Pancreas (tissue), 10 donors: ENCODE data around the gene CMC1. TPM values are rescaled to one million over a fixed set of nuclear protein-coding genes. Genes with fewer than 3 reads are reported as not detected.

Source experiments
- ATAC-seq, 4 donors: fragments of 200-7000 bp; cut with Tn5 transposase; one replicate each; pipeline versions ENCODE4 v1.8.0 to v1.9.1; 2020; ENCODE audit warnings: mild to moderate bottlenecking in 4 of 4, moderate library complexity in 4 of 4
- DNase-seq, 6 donors: peaks; one replicate each; pipeline ENCODE4 v3.0.0-alpha.2; 2020
- FAIRE-seq: peaks from 2 replicates; lab custom pipeline; 2012; peaks lifted over from hg19 to GRCh38; lab: Jason Lieb, UNC
- H3K27ac ChIP-seq, 4 donors: fragments of 200-600 bp; sonication (generic); 1 replicate in 3 of 4; 2 replicates in 1 of 4; pipeline versions ENCODE4 v1.5.0 to v1.8.0; 2020
- H3K27me3 ChIP-seq, 4 donors: fragments of 200-600 bp; one replicate each; pipeline ENCODE4 v1.8.0; 2021
- H3K36me3 ChIP-seq, 3 donors: fragments of 200-600 bp; sonication (generic) in 1 of 3; one replicate each; pipeline versions ENCODE4 v1.5.0 to v1.8.0; 2020 to 2021
- H3K4me1 ChIP-seq, 3 donors: fragments of 200-600 bp; one replicate each; pipeline ENCODE4 v1.8.0; 2021
- H3K4me3 ChIP-seq, 4 donors: fragments of 200-600 bp; sonication (generic) in 2 of 4; one replicate each; pipeline versions ENCODE4 v1.5.0 to v1.8.0; 2020 to 2021
- H3K9me3 ChIP-seq, 4 donors: fragments of 200-600 bp; one replicate each; pipeline ENCODE4 v1.8.0; 2021
- CTCF ChIP-seq, 4 donors: fragments of 200-600 bp; sonication (generic) in 3 of 4; IDR thresholded peaks; one replicate each; pipeline versions ENCODE4 v1.5.0 to v1.8.0; 2021; ENCODE audit warnings: antibody characterized with exemption in 4 of 4
- WGBS, 2 donors: extraction: QIAGEN DNeasy Blood & Tissue Kit; methylation state at CpG; one replicate each; pipeline ENCODE4 v1.1.7; 2013; 5-methylcytosine and 5-hydroxymethylcytosine counted together
- intact Hi-C, 3 donors: fragments of 100-400 bp; cut with DNase I; formaldehyde crosslinking; loops; one replicate each; pipeline versions ENCODE4 v1.11.1 to v1.14.2; 2022
- polyA plus RNA-seq, 2 donors: library from polyadenylated mRNA; stranded (reverse); fragments of 200-250 nt; gene quantifications; one replicate each; pipeline ENCODE4 v1.2.3, GENCODE V29; 2013
- total RNA-seq, 6 donors: library from RNA; stranded (reverse); fragmentation: NEBNext Ultra II Directional in 4 of 6; extraction: Animal tissue kit (Norgen Biotek cat#: 25700) in 4 of 6; gene quantifications; one replicate each; pipeline versions ENCODE4 v1.2.1 to v1.2.4, GENCODE V29; 2021 to 2023
- donor health status: healthy with polysubstance abuse.
- donor health status: DM: no; HTN: no; CAD: no; lungs with moderate emphysema.
- donor health status: DM: no; HTN: no; CAD: no.
- donor health status: control.
- donor health status: control.
- donor health status: Bipolar disorder and iron deficiency.
- donor health status: DM: yes; HTN: yes; CAD: no.
- donor health status: DM: no; HTN: no; CAD: no.
- donor health status: DM: no; HTN: no; CAD: no.
- donor health status: DM: yes; HTN: yes; CAD: no.

CMC1 gene
- total and polyA plus RNA-seq, 8 donors: 4.3 to 23.9 (median 7.7) TPM

- FAIRE-seq: no peak
- Histone ChIP-seq H3K36me3 (no peaks in the 10 kb centered on the region), H3K4me1 (no peaks in the 10 kb centered on the region), H3K27me3 (no peaks in the 10 kb centered on the region), H3K4me3 (no peak overlapping the region), H3K27ac (no peak overlapping the region), H3K9me3 (no peaks in the 10 kb centered on the region)
- ATAC-seq: no peak
- no peak for DNase-seq
- no peak for TF ChIP-seq CTCF (IDR thresholded peaks at IDR 0.05)
- intact Hi-C loops: no loop called here
- WGBS, 2 donors: 78 to 81% methylated on average over 4 of the region's 4 CpGs
These were observed 51.2 kb downstream of the CMC1 start for GRCh38 chr3:28292622-28293021.

- Histone ChIP-seq H3K4me1 (no peaks in the 10 kb centered on the region), H3K4me3 (no peak overlapping the region), H3K27ac (no peak overlapping the region), H3K27me3 (no peaks in the 10 kb centered on the region), H3K36me3 (no peaks in the 10 kb centered on the region), H3K9me3 (no peaks in the 10 kb centered on the region)
- ATAC-seq: no peak
- no peak for TF ChIP-seq CTCF (IDR thresholded peaks at IDR 0.05)
- intact Hi-C loops: no loop called here
- peak; percentile 5 for FAIRE-seq
- no peak for DNase-seq
- WGBS, 2 donors: 91 to 93% methylated on average over 7 of the region's 7 CpGs
These were observed 53.4 kb downstream of the CMC1 start for GRCh38 chr3:28294667-28295413.

- intact Hi-C loops: no loop called here
- TF ChIP-seq CTCF (IDR thresholded peaks at IDR 0.05): no peak
- Histone ChIP-seq H3K4me1 (no peaks in the 10 kb centered on the region), H3K9me3 (no peaks in the 10 kb centered on the region), H3K4me3 (no peak overlapping the region), H3K36me3 (no peaks in the 10 kb centered on the region), H3K27ac (no peak overlapping the region), H3K27me3 (no peaks in the 10 kb centered on the region)
- no peak for ATAC-seq
- DNase-seq: no peak
- peak; percentile 53 for FAIRE-seq
These were observed 54.6 kb downstream of the CMC1 start for GRCh38 chr3:28295898-28296490.

GRCh38 chr3:28299705-28300104, 58.3 kb downstream of the CMC1 start:
- ATAC-seq (no peak), DNase-seq (no peak), FAIRE-seq (no peak)
- no peak for TF ChIP-seq CTCF (IDR thresholded peaks at IDR 0.05)
- no peaks in the 10 kb centered on the region for H3K36me3 ChIP-seq
- WGBS, 2 donors: 93 to 95% methylated on average over 1 of the region's 1 CpG
- no peak overlapping the region for H3K4me3 ChIP-seq
- no peaks in the 10 kb centered on the region for H3K4me1 ChIP-seq
- no peak overlapping the region for H3K27ac ChIP-seq
- intact Hi-C loops: no loop called here
- H3K9me3 ChIP-seq: no peaks in the 10 kb centered on the region
- H3K27me3 ChIP-seq: no peaks in the 10 kb centered on the region

- DNase-seq: no peak
- Histone ChIP-seq H3K27me3 (no peaks in the 10 kb centered on the region), H3K4me3 (no peak overlapping the region), H3K9me3 (no peaks in the 10 kb centered on the region), H3K27ac (no peak overlapping the region), H3K36me3 (no peaks in the 10 kb centered on the region), H3K4me1 (no peaks in the 10 kb centered on the region)
- TF ChIP-seq CTCF (IDR thresholded peaks at IDR 0.05): no peak
- no peak for FAIRE-seq
- intact Hi-C loops: no loop called here
- no peak for ATAC-seq
- 94 to 98% methylated on average over 5 of the region's 5 CpGs for WGBS, 2 donors
These were observed 59.0 kb downstream of the CMC1 start for GRCh38 chr3:28300345-28300962.
